Activated CD4-positive, CD25-positive, alpha-beta regulatory T cell treated with anti-CD3 and anti-CD28 coated beads, Interleukin-2, amount 50 U/mL, for 24 hours (primary cell): ENCODE results near the gene MXD4.

ENCODE experiments used
- ATAC-seq, 2 donors: fragments of 150-1000 bp; cut with Tn5 transposase; one replicate each; pipeline ENCODE4 v1.10.0; 2021; ENCODE audit warnings: mild to moderate bottlenecking in 1 of 2, moderate library complexity in 1 of 2

MXD4 gene

GRCh38 chr4:2274320-2275043 is 12.6 kb upstream of the MXD4 start:
- no peak for ATAC-seq

- ATAC-seq: no peak
Measured at GRCh38 chr4:2273657-2274319, 11.9 kb upstream of the MXD4 start.

- no peak for ATAC-seq
Measured at GRCh38 chr4:2273221-2273620, 11.3 kb upstream of the MXD4 start.

- ATAC-seq: no peak
Measured at GRCh38 chr4:2272828-2273120, 10.9 kb upstream of the MXD4 start.

GRCh38 chr4:2272026-2272827 is 10.3 kb upstream of the MXD4 start:
- no peak for ATAC-seq

GRCh38 chr4:2271279-2272025 is 9.5 kb upstream of the MXD4 start:
- no peak for ATAC-seq

GRCh38 chr4:2270341-2271165 is 8.6 kb upstream of the MXD4 start:
- ATAC-seq: no peak

GRCh38 chr4:2269618-2270163 is 7.8 kb upstream of the MXD4 start:
- ATAC-seq: no peak

GRCh38 chr4:2269206-2269531 is 7.3 kb upstream of the MXD4 start:
- ATAC-seq: no peak

- ATAC-seq: no peak
Measured at GRCh38 chr4:2268357-2269205, 6.7 kb upstream of the MXD4 start.

GRCh38 chr4:2267841-2268240 is 5.9 kb upstream of the MXD4 start:
- no peak for ATAC-seq

GRCh38 chr4:2267320-2267811 is 5.5 kb upstream of the MXD4 start:
- ATAC-seq: no peak

- ATAC-seq: no peak
Measured at GRCh38 chr4:2266821-2267220, 4.9 kb upstream of the MXD4 start.

- no peak for ATAC-seq
Measured at GRCh38 chr4:2266181-2266580, 4.3 kb upstream of the MXD4 start.

GRCh38 chr4:2265113-2266110 is 3.5 kb upstream of the MXD4 start:
- ATAC-seq: no peak

GRCh38 chr4:2264481-2265041 is 2.7 kb upstream of the MXD4 start:
- ATAC-seq: no peak

- ATAC-seq: no peak
Measured at GRCh38 chr4:2263926-2264321, 2.0 kb upstream of the MXD4 start.

- no peak for ATAC-seq
Measured at GRCh38 chr4:2262944-2263250, 988 bp upstream of the MXD4 start.

GRCh38 chr4:2262145-2262943 is 435 bp upstream of the MXD4 start:
- peak; percentile 95 to 96 for ATAC-seq
